HG03460 (cell line): ENCODE data around the gene ITPR3.

Experiments used
- ATAC-seq: cut with Tn5 transposase; IDR thresholded peaks from one replicate; pipeline ENCODE4 v1.9.1; 2021; ENCODE audit not compliant: unreplicated experiment

Gene ITPR3

DNA sequence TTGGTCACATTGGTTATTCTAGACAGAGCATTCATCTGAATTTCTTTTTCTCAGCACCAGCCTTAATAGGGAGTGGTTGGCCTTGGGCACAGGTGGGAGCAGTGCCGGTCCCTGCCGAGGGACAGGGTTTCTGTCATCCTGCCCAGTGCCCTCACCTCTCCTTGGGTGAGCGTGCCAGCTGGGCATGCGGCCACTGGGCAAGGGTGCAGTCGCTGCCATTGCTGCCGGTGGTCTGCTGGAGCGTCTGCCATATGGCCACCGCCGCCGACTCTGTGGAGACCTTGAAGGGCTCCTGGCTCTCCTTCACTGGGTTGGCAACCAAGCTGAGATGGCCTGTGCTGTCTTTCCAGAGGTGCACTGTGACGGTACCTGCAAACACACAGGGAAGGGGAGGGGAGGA lies 106.8 kb downstream of the ITPR3 start:
- ATAC-seq = no peak

DNA sequence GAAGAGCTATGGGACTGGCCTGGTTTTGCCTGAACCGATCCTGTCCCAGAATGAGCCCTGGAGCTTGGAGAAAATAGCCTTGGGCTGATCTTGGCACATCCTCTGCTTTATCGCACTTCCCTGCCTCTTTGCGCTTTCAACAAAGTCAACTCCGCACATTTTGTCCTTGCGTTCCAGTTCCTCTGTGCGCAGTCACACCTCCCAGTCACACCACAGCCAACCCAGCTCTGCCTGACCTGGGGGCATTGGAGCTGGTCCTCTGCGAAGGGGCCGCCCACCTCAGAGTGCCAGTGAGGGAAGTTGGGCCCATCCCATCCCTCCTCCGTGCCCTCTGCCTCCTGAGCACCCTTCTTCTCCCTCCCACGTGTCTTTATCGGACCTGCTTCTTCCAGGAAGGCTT lies 107.3 kb downstream of the ITPR3 start:
- no peak for ATAC-seq

DNA sequence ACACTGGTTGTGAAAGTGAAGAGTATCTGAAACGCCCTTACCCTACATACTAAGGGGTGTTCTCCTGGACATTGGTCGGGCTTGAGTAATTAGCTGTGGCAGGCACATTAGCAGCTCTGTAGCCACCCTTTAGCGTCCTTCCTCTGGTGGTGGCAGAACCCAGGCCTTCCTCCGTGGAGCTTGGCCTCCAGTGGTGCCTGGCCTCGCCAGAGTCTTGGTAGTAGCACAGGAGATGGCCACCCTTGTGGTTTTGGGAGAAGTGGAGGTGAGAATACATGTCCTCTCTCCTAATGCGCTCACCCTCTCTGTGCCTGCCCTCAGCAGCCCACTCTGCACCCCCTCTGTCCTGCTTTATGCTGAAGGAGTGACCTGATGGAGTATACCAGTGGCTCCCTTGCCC lies 107.9 kb downstream of the ITPR3 start:
- no peak for ATAC-seq

DNA sequence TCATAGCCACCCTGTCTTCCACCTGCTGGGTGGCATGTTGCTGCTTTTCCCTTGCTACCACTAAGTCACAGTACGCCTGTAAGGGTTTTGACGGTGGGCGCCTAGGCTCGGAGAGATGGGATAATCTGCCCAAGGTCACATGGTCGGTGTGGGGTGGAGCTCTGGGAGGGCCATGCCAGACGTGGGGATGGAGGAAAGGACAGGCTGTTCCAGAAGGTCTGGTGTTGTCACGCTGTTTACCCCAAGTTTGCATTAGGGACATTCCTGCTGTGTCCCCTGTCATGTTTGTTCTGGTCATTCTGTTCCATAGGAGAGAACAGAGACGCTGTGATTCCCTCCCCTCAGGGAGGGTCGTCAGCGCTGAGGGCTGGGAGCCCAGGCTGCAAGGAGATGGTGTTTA lies 109.5 kb downstream of the ITPR3 start:
- ATAC-seq = no peak

GRCh38 chr6:33731035-33731434 lies 109.9 kb downstream of the ITPR3 start:
- no peak for ATAC-seq

GRCh38 chr6:33731751-33732282 lies 110.7 kb downstream of the ITPR3 start:
- no peak for ATAC-seq

DNA sequence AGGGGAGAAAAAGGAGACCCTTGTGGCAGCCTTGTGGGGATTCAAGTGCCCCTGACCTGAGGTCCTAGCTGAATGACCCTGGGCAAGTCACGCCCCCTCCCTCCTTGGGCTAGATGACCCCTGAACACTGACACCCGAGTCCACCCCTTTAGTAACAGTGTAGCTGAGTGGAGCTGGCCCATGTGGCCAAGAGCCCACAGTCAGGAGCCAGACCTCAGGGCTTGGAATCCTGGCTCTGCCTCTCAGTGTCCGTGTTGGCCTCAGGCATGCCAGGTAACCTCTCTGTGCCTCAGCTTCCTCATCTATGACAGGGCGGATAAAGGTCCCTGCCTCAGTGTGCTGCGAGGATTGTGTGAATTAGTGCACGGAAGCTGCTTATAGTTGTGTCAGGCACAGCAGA lies 111.3 kb downstream of the ITPR3 start:
- no peak for ATAC-seq

- ATAC-seq = no peak
Observed at GRCh38 chr6:33732817-33733708, 111.9 kb downstream of the ITPR3 start.

DNA sequence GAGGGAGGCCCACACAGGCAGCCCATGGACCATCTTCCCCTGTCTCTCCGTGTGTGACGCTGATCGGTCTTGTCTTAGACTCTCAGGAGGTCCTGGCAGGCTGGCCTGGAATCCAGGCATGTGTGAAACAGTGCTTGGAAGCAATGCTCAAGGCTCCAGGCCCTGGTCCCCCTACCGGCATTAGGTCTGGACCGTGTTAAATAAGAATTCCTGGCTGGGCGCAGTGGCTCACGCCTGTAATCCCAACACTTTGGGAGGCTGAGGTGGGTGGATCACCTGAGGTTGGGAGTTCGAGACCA lies 112.5 kb downstream of the ITPR3 start:
- ATAC-seq = no peak

- no peak for ATAC-seq
Observed at GRCh38 chr6:33735216-33735615, 114.1 kb downstream of the ITPR3 start.

- no peak for ATAC-seq
Observed at GRCh38 chr6:33737267-33738026, 116.3 kb downstream of the ITPR3 start.

DNA sequence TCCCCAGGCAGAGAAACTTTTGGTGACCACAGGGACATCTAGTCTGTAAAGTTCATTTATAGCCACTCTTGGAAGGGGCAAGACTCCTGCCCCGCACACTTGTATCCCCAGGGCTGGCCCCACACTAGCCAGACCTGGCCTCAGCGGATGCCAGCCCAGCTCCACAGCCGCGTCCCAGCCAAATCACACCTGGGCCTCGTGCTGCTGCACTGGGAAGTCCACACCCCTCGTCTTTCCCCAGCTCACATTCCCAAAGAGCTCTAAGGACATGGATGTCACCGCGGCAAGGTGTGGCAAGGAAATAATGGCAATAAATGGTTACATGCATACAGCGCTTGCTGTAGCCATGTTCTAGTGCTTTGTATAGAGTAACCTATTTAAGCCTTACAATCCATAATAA lies 117.0 kb downstream of the ITPR3 start:
- ATAC-seq = no peak

DNA sequence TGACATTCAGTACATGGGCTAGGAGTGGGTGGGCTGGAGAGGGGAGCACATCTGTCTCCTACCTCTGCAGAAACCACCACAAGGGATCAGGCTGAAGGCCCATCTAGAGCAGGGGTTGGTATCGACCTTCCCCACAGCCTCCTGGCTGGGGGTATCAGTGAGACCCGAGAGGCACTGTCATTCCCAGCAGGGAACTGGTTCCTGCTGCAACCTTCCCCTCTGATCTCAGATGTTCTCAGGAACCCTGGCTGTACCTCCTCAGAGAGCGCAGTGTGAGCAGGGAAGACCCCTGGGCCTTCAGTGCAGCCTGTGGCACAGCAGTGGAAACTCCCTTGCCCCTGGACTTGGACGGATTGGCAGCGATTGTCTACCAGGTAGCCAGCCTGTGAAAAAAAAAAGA lies 117.8 kb downstream of the ITPR3 start:
- ATAC-seq = no peak

DNA sequence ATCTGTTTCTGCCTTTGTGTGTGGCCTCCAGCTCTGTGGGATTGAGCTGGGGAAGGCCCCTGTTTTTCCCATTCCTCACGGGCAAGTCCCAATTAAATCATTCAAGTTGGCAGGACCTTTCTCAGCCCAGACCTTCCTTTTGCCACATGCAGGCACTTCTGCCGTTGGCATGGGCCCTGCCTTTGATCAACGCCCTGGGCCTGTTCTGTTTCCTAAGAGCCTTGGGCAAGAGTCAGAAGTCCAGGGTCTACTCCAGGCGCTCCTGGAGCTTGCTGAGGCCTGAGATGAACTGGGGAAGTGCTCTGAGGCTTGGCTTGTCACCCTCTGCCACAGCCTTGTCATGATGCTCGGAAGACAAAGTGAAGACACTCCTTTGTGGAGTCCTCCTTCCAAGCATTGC lies 118.4 kb downstream of the ITPR3 start:
- no peak for ATAC-seq

- ATAC-seq = no peak
Observed at GRCh38 chr6:33740204-33740608, 119.1 kb downstream of the ITPR3 start.

DNA sequence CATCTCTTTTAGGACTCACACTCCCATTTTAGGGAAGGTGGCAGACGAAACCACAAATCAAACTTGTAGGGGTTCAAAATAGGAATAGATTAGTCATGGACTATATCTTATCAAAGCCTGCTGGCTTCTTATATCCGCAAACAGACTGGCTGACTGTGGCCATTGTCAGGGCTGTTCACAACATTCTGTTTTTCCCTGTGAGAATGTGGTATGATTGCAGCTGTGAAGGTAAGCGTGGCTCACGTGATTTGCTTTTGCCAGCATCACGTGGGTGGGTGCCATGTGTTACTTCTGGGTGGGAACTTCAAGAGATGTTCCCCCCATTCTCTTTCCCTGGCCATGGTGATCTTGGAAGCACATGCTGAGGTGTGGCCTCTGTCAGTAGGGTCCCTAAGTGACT lies 119.7 kb downstream of the ITPR3 start:
- ATAC-seq = no peak

DNA sequence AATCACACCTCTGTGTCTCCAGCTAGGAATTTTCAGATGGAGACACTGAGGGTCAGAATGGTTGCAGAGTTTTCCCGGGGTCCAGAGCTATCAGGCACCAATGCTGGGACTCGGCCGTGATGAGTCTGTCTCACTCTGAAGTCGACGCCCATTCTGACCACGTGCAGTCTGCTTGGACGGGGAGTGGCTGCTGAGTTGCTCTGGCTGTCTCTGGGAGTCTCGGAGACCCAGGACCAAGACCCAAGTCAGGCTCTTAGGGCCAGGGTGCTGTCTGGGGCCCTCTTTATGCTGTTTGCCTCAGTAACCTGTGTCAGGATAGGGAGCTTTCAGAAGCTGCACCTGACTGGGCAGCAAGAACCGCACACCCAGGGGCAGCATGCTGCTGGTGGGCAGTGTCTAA lies 121.0 kb downstream of the ITPR3 start:
- no peak for ATAC-seq

GRCh38 chr6:33742837-33743236 lies 121.7 kb downstream of the ITPR3 start:
- no peak for ATAC-seq

GRCh38 chr6:33744001-33744848 lies 123.1 kb downstream of the ITPR3 start:
- no peak for ATAC-seq

DNA sequence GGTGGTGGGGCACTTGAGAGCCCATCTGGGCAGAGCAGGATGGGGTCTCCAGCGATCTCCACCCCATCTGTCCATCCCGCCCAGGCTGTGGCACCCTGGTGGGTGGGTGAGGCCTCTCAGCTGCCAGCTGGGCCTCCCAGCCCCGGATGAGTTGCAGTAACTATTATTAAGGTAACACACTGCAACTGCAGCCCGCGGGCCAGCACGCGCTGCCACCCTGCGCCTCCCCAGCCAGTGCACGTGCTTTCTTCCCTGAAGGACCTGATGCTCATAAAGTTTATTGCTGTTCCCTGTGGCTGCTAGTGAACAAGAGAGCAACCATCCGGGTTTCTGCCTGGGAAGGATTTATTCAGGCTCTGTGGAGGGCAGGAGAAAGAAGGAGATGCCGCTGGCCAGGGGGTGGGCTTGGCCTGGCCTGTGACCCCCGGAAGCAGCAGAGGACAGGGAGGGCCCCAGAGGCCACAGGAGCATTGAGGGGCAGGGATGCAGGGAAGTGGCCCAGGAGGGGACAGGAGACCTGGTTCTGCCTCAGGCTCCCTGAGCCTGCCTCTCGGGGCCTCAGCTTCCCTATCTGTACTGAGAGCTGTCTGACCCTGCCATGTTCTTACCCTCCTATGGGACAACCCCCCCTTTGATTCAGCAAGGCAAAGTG lies 123.9 kb downstream of the ITPR3 start:
- ATAC-seq = no peak

DNA sequence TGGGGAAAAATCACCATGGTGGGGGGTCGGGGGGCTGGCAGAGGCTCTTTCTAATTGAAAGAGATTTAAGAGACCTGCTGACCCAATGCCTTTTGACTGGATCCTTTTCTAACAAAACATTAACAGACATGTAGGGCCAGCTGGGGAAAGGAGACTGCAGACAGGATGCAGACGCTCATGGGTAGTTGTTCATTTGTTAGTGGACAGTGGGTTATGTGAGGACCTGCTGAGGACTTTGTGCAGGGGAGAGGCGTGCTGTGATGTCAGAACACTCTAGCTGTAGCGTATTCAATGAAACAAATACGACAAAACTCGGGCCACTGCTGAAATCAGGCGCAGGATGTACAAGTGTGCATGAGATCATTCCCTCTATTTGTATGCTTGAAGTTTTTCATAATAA lies 124.4 kb downstream of the ITPR3 start:
- no peak for ATAC-seq
